Nephron progenitor cell (in vitro differentiated cells): ENCODE measurements around the gene CD300LB.
"Not testable (repeated sequence)": the region's sequence is repeated elsewhere in the genome, so short reads cannot be mapped to it uniquely, and the experiment has no call there.

ENCODE experiments used
- DNase-seq: peaks from one replicate; pipeline ENCODE4 v3.0.0; 2021
- H3K27ac Mint-ChIP-seq: 2 replicates; pipeline ENCODE4 v1.8.0; 2021; ENCODE audit warnings: mild to moderate bottlenecking, moderate library complexity, mixed read lengths
- H3K27me3 Mint-ChIP-seq: 2 replicates; pipeline ENCODE4 v1.8.0; 2021; ENCODE audit warnings: mild to moderate bottlenecking, low read depth, mixed read lengths; ENCODE audit not compliant: poor library complexity
- H3K36me3 Mint-ChIP-seq: 2 replicates; pipeline ENCODE4 v1.8.0; 2021; ENCODE audit warnings: low read depth, mixed read lengths
- H3K4me1 Mint-ChIP-seq: 2 replicates; pipeline ENCODE4 v1.8.0; 2021; ENCODE audit warnings: mixed read lengths
- H3K4me3 Mint-ChIP-seq: 2 replicates; pipeline ENCODE4 v1.8.0; 2021; ENCODE audit warnings: mild to moderate bottlenecking, moderate library complexity, mixed read lengths
- H3K9me3 Mint-ChIP-seq: 2 replicates; pipeline ENCODE4 v1.8.0; 2021; ENCODE audit warnings: mild to moderate bottlenecking, moderate library complexity, mixed read lengths
- TF ChIP-seq, protein P1 (sequence below): fragments of 200-600 bp; sonication (generic); IDR thresholded peaks from 2 replicates; pipeline ENCODE4 v1.5.0; 2021; ENCODE audit warnings: antibody characterized with exemption

The CD300LB gene

GRCh38 chr17:74515941-74516340 lies 15.3 kb downstream of the CD300LB start:
- H3K4me3 Mint-ChIP-seq, result no peak overlapping the region
- peaks cover 43% of the 10 kb centered on the region for H3K9me3 Mint-ChIP-seq
- no peak for DNase-seq
- no peak overlapping the region for H3K27ac Mint-ChIP-seq
- peaks cover 5% of the 10 kb centered on the region for H3K36me3 Mint-ChIP-seq
- TF ChIP-seq, protein P1, sequence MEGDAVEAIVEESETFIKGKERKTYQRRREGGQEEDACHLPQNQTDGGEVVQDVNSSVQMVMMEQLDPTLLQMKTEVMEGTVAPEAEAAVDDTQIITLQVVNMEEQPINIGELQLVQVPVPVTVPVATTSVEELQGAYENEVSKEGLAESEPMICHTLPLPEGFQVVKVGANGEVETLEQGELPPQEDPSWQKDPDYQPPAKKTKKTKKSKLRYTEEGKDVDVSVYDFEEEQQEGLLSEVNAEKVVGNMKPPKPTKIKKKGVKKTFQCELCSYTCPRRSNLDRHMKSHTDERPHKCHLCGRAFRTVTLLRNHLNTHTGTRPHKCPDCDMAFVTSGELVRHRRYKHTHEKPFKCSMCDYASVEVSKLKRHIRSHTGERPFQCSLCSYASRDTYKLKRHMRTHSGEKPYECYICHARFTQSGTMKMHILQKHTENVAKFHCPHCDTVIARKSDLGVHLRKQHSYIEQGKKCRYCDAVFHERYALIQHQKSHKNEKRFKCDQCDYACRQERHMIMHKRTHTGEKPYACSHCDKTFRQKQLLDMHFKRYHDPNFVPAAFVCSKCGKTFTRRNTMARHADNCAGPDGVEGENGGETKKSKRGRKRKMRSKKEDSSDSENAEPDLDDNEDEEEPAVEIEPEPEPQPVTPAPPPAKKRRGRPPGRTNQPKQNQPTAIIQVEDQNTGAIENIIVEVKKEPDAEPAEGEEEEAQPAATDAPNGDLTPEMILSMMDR, result no peak
- peaks cover 53% of the 10 kb centered on the region for H3K27me3 Mint-ChIP-seq
- peaks cover 20% of the 10 kb centered on the region for H3K4me1 Mint-ChIP-seq

- Mint-ChIP-seq H3K27me3 (peaks cover 56% of the 10 kb centered on the region), H3K9me3 (peaks cover 41% of the 10 kb centered on the region), H3K36me3 (peaks cover 5% of the 10 kb centered on the region), H3K4me3 (no peak overlapping the region), H3K27ac (peak overlapping the region; percentile 97), H3K4me1 (peaks cover 20% of the 10 kb centered on the region)
- TF ChIP-seq, protein P1, result no peak
- no peak for DNase-seq
These were observed 16.5 kb downstream of the CD300LB start for GRCh38 chr17:74514632-74515334.

DNA sequence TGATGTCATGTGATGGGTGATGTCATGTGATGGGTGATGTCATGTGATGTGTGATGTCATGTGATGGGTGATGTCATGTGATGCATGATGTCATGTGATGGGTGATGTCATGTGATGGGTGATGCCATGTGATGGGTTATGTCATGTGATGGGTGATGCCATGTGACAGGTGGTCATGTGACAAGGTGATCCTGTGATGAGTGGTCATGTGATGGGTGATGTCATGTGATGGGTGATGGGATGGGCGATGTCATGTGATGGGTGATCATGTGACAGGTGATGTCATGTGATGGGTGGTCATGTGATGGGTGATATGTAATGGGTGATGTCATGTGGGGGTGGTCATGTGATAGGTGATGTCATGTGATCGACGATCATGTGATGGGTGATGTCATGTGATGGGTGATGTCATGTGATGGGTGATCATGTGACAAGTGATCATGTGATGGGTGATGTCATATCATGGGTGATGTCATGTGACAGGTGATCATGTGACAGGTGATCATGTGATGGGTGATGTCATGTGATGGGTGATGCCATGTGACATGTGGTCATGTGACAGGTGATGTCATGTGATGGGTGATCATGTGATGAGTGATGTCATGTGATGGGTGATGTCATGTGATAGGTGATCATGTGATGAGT lies 17.2 kb downstream of the CD300LB start:
- peaks cover 5% of the 10 kb centered on the region for H3K36me3 Mint-ChIP-seq
- peaks cover 35% of the 10 kb centered on the region for H3K9me3 Mint-ChIP-seq
- TF ChIP-seq, protein P1, result no peak
- no peak for DNase-seq
- peaks cover 20% of the 10 kb centered on the region for H3K4me1 Mint-ChIP-seq
- H3K27ac Mint-ChIP-seq, result peak overlapping the region; percentile 97
- no peak overlapping the region for H3K4me3 Mint-ChIP-seq
- H3K27me3 Mint-ChIP-seq, result peaks cover 58% of the 10 kb centered on the region

DNA sequence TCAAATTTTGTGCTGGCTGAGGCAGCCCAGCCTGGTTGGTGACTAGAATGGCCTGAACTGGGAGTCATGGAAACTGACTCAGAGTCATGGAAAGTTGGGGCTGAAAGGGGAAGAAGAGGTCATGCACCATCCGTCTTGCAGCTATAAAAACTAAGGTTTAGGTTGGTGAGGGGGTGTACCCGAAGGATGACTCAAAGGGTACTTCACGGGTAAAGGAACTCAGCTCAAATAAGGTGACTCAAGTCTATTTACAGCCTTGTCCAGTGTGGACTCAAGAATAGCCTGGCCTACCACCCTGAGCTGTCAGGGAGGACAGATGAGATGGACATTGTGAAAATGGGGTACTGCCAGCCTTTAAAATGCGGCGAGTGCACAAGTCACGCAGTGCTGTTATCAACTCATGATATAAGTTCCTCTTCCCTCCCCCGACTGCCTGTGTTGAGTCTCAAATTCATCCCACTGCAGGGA lies 18.6 kb downstream of the CD300LB start:
- Mint-ChIP-seq H3K9me3 (peaks cover 22% of the 10 kb centered on the region), H3K36me3 (peaks cover 5% of the 10 kb centered on the region), H3K27me3 (peaks cover 58% of the 10 kb centered on the region), H3K4me3 (no peak overlapping the region), H3K4me1 (peaks cover 20% of the 10 kb centered on the region), H3K27ac (no peak overlapping the region)
- DNase-seq, result no peak
- TF ChIP-seq, protein P1, result no peak

- DNase-seq, result no peak
- peaks cover 55% of the 10 kb centered on the region for H3K27me3 Mint-ChIP-seq
- peaks cover 5% of the 10 kb centered on the region for H3K36me3 Mint-ChIP-seq
- H3K27ac Mint-ChIP-seq, result no peak overlapping the region
- peaks cover 21% of the 10 kb centered on the region for H3K9me3 Mint-ChIP-seq
- H3K4me3 Mint-ChIP-seq, result no peak overlapping the region
- peaks cover 20% of the 10 kb centered on the region for H3K4me1 Mint-ChIP-seq
- TF ChIP-seq, protein P1, result no peak
These were observed 19.2 kb downstream of the CD300LB start for GRCh38 chr17:74512036-74512435.

DNA sequence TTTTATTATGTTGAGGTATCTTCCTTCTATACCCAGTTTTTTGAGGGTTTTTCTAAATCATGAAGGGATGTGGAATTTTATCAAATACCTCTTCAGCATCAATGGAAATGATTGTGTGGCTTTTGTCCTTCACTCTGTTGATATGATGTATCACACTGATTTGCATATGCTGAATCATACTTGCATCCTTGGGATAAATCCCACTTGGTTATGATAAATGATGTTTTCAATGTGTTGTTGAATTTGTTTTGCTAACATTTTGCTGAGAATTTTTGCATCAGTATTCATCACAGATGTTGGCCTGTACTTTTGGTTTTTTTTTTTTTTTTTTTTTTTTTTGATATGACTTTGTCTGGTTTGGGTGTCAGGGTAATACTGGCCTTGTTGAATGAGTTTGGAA lies 23.1 kb downstream of the CD300LB start:
- TF ChIP-seq, protein P1, result no peak
- H3K4me1 Mint-ChIP-seq, result peaks cover 14% of the 10 kb centered on the region
- H3K36me3 Mint-ChIP-seq, result no peaks in the 10 kb centered on the region
- DNase-seq, result no peak
- H3K27ac Mint-ChIP-seq, result no peak overlapping the region
- H3K4me3 Mint-ChIP-seq, result no peak overlapping the region
- peaks cover 34% of the 10 kb centered on the region for H3K27me3 Mint-ChIP-seq
- no peaks in the 10 kb centered on the region for H3K9me3 Mint-ChIP-seq

- peaks cover 33% of the 10 kb centered on the region for H3K27me3 Mint-ChIP-seq
- H3K36me3 Mint-ChIP-seq, H3K4me1 Mint-ChIP-seq, H3K4me3 Mint-ChIP-seq, H3K9me3 Mint-ChIP-seq, DNase-seq, H3K27ac Mint-ChIP-seq: not testable (repeated sequence)
These were observed 27.3 kb downstream of the CD300LB start for GRCh38 chr17:74503949-74504348.
